ENCODE measurements around the gene PMPCA.

DNA sequence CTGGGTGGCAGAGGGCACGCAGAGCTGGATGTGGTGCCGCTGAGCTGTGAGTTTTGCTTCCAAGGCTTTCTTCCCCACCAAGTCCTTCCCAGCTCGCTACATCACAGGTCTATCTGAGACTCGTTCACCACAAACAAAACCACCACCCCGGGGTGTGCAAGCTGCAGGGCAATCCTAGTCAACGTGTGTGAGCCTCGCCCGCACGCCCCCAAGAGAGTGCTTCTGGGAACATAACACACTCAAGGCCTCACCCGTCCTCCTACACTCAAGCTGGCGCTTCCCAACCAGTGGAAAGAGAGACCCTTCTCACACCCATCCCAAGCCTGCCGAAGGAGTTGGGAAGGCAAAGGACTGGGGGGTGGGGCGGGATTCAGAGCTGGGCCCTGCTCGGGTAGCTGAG, 21.1 kb upstream of the PMPCA start:
- no peak for TF ChIP-seq ZNF219 (CRISPR knock-in tag; IDR thresholded peaks at IDR 0.05; ENCODE audit: borderline replicate concordance)
- no peak for TF ChIP-seq TEAD4 (CRISPR knock-in tag; IDR thresholded peaks at IDR 0.05)
- TF ChIP-seq CTCF (IDR thresholded peaks at IDR 0.05) = no peak
- TF ChIP-seq ESRRA (CRISPR knock-in tag; IDR thresholded peaks at IDR 0.05; ENCODE audit: borderline replicate concordance) = no peak
- TF ChIP-seq GABPB1 (CRISPR knock-in tag; IDR thresholded peaks at IDR 0.05) = no peak
- TF ChIP-seq HMGXB4 (CRISPR knock-in tag; IDR thresholded peaks at IDR 0.05) = no peak
- TF ChIP-seq, protein P1, sequence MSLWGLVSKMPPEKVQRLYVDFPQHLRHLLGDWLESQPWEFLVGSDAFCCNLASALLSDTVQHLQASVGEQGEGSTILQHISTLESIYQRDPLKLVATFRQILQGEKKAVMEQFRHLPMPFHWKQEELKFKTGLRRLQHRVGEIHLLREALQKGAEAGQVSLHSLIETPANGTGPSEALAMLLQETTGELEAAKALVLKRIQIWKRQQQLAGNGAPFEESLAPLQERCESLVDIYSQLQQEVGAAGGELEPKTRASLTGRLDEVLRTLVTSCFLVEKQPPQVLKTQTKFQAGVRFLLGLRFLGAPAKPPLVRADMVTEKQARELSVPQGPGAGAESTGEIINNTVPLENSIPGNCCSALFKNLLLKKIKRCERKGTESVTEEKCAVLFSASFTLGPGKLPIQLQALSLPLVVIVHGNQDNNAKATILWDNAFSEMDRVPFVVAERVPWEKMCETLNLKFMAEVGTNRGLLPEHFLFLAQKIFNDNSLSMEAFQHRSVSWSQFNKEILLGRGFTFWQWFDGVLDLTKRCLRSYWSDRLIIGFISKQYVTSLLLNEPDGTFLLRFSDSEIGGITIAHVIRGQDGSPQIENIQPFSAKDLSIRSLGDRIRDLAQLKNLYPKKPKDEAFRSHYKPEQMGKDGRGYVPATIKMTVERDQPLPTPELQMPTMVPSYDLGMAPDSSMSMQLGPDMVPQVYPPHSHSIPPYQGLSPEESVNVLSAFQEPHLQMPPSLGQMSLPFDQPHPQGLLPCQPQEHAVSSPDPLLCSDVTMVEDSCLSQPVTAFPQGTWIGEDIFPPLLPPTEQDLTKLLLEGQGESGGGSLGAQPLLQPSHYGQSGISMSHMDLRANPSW (CRISPR knock-in tag; conservative IDR thresholded peaks at IDR 0.05; ENCODE audit: low read depth) = no peak
- no peak for TF ChIP-seq FOXK1 (CRISPR knock-in tag; IDR thresholded peaks at IDR 0.05)
- no peak for TF ChIP-seq MXD4 (CRISPR knock-in tag; IDR thresholded peaks at IDR 0.05; ENCODE audit: borderline replicate concordance)
- TF ChIP-seq, protein P2, sequence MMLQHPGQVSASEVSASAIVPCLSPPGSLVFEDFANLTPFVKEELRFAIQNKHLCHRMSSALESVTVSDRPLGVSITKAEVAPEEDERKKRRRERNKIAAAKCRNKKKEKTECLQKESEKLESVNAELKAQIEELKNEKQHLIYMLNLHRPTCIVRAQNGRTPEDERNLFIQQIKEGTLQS (CRISPR knock-in tag; conservative IDR thresholded peaks at IDR 0.05) = no peak
- TF ChIP-seq, protein P3, sequence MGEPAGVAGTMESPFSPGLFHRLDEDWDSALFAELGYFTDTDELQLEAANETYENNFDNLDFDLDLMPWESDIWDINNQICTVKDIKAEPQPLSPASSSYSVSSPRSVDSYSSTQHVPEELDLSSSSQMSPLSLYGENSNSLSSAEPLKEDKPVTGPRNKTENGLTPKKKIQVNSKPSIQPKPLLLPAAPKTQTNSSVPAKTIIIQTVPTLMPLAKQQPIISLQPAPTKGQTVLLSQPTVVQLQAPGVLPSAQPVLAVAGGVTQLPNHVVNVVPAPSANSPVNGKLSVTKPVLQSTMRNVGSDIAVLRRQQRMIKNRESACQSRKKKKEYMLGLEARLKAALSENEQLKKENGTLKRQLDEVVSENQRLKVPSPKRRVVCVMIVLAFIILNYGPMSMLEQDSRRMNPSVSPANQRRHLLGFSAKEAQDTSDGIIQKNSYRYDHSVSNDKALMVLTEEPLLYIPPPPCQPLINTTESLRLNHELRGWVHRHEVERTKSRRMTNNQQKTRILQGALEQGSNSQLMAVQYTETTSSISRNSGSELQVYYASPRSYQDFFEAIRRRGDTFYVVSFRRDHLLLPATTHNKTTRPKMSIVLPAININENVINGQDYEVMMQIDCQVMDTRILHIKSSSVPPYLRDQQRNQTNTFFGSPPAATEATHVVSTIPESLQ (CRISPR knock-in tag; IDR thresholded peaks at IDR 0.05) = no peak
- TF ChIP-seq ETV6 (CRISPR knock-in tag; IDR thresholded peaks at IDR 0.05) = no peak
- TF ChIP-seq E2F1 (CRISPR knock-in tag; IDR thresholded peaks at IDR 0.05) = no peak
- no peak for TF ChIP-seq ATF1 (CRISPR knock-in tag; IDR thresholded peaks at IDR 0.05)
